ENCODE results near the gene CKM. TPM values are rescaled to one million over a fixed set of nuclear protein-coding genes. Genes with fewer than 3 reads are reported as not detected.

The CKM gene
- 1 to 10 TPM in 1 of 3 donors, under 1 TPM in 2; 0.42 to 1.6 (median 0.50) TPM for polyA plus RNA-seq (ENCODE audit: insufficient read length in 3 of 3)
- long read RNA-seq, donor 1 = 0 reads
- long read RNA-seq, donor 2 = 0 reads
- long read RNA-seq, donor 3 = 0 reads
- long read RNA-seq, donor 4, partial matches to known transcripts = 0 of 3 reads
- long read RNA-seq, donor 4, other reads (novel, unspliced or antisense) = 0 of 3 reads
- long read RNA-seq, donor 5, partial matches to known transcripts = 0 of 3 reads
- long read RNA-seq, donor 5, other reads (novel, unspliced or antisense) = 0 of 3 reads
- long read RNA-seq, donor 6 = 0 reads
- long read RNA-seq, donor 7, partial matches to known transcripts = 0 of 1 reads
- long read RNA-seq, donor 7, other reads (novel, unspliced or antisense) = 0 of 1 reads
- long read RNA-seq, donor 8 = 0 reads
- long read RNA-seq, donor 9 = 0 reads
- long read RNA-seq, donor 10, transcript CKM-201 (8 exons, 1,657 nt) = major isoform, 5 of 5 reads
- long read RNA-seq, donor 10, partial matches to known transcripts = 0 of 5 reads
- long read RNA-seq, donor 10, other reads (novel, unspliced or antisense) = 0 of 5 reads
- long read RNA-seq, donor 11, partial matches to known transcripts = 0 of 1 reads
- long read RNA-seq, donor 11, other reads (novel, unspliced or antisense) = 0 of 1 reads
- long read RNA-seq, donor 12 = 0 reads
- long read RNA-seq, donor 13, partial matches to known transcripts = 0 of 4 reads
- long read RNA-seq, donor 13, other reads (novel, unspliced or antisense) = 0 of 4 reads
- long read RNA-seq, donor 14, partial matches to known transcripts = 0 of 3 reads
- long read RNA-seq, donor 14, other reads (novel, unspliced or antisense) = 0 of 3 reads
- long read RNA-seq, donor 15, partial matches to known transcripts = 0 of 2 reads
- long read RNA-seq, donor 15, other reads (novel, unspliced or antisense) = 0 of 2 reads
- long read RNA-seq, donor 16, partial matches to known transcripts = 0 of 2 reads
- long read RNA-seq, donor 16, other reads (novel, unspliced or antisense) = 0 of 2 reads

- no peak for DNase-seq (ENCODE audit: extremely low read depth in 1 of 11, low read depth in 9 of 11, low spot score in 4 of 11)
Observed at GRCh38 chr19:45322744-45323281, at the start of gene CKM. Gene CKM (minus strand): TSS chr19:45322875. CDS start chr19:45319713, 3,162 bp downstream.

DNA sequence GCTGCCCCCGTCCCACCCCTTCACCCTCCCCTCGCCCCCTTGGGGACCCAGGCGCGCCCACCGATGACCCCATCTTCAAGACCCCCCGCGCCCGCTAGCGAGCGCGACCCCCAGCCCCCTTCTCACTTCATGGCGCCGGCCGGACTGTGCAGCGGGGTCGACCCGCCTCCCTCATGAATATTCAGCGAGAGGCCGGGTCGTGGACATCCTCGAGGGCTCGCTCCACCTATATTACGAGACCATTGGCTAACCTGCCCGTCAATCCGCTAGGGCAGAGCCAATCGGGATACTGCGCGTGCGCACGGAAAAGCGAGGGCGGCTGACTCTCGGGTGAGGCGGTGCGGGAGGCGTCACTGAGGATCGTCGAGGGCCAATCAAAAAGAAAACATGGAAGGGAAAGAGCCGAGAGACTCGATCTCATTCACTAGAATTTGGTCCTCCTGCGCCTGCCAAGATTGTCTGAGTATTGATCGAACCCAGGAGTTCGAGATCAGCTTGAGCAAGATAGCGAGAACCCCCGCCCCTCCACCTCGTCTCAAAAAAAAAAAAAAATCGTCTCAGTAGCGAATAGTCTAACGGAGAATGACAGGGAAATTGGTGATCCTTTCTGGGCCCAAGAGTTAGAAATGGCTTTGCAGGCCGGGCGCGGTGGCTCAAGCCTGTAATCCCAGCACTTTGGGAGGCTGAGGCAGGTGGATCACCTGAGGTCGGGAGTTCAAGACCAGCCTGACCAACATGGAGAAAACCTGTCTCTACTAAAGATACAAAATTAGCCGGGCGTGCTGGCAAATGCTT, 47.9 kb upstream of the CKM start, which contains the start of gene ERCC2:
TSS of gene ERCC2 (minus strand) at position 164 of the 795 bp plus-strand sequence. CDS start at position 131, 33 bp downstream.
- DNase-seq (ENCODE audit: extremely low read depth in 1 of 11, low read depth in 9 of 11, low spot score in 4 of 11) = peak; percentile 97 to 100 (median 99)

- DNase-seq (ENCODE audit: extremely low read depth in 1 of 11, low read depth in 9 of 11, low spot score in 4 of 11) = no peak
Observed at GRCh38 chr19:45368737-45369340, 46.2 kb upstream of the CKM start.

GRCh38 chr19:45368127-45368526, 45.5 kb upstream of the CKM start:
- DNase-seq (ENCODE audit: extremely low read depth in 1 of 11, low read depth in 9 of 11, low spot score in 4 of 11) = no peak

DNA sequence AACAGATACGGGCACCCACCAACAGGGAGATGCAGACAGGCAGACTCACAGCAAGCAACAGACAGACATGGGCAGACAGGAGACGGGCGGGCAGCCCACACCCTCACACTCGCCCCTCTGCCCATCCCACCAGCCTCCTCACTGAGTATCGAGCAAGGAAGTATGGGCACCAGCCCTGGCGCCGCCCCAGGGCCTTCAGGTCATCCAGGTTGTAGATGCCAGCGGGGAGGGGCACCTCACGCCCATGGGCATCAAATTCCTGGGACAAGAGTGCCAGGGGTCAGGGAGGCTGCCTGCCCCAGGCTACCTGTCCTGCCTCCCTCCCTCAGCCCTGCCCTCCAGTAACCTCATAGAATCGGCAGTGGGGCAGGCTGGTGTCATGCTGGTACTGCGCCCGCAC, 42.0 kb upstream of the CKM start:
- DNase-seq (ENCODE audit: extremely low read depth in 1 of 11, low read depth in 9 of 11, low spot score in 4 of 11) = no peak

GRCh38 chr19:45363861-45364459, 41.3 kb upstream of the CKM start:
- DNase-seq (ENCODE audit: extremely low read depth in 1 of 11, low read depth in 9 of 11, low spot score in 4 of 11) = no peak

DNA sequence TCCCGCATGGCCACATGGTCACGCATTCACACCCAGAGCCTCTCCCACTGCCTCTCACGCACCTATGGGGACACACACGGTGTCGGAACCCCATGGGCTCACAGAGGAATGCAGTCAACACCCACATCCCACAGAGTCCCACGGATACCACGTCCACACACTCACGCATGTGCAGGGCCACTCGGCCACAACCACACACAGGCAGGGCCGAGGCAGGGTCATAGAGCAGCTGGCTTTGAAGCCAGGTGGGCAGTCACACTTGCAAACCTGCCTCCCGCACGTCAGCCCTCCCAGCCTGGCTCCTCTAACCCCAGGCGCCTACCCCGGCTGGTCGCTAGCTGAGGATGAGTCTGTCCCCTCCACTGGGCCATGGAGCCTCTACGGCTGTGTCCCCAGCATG, 39.6 kb upstream of the CKM start:
- DNase-seq (ENCODE audit: extremely low read depth in 1 of 11, low read depth in 9 of 11, low spot score in 4 of 11) = no peak

GRCh38 chr19:45361608-45362007, 38.9 kb upstream of the CKM start:
- no peak for DNase-seq (ENCODE audit: extremely low read depth in 1 of 11, low read depth in 9 of 11, low spot score in 4 of 11)

DNA sequence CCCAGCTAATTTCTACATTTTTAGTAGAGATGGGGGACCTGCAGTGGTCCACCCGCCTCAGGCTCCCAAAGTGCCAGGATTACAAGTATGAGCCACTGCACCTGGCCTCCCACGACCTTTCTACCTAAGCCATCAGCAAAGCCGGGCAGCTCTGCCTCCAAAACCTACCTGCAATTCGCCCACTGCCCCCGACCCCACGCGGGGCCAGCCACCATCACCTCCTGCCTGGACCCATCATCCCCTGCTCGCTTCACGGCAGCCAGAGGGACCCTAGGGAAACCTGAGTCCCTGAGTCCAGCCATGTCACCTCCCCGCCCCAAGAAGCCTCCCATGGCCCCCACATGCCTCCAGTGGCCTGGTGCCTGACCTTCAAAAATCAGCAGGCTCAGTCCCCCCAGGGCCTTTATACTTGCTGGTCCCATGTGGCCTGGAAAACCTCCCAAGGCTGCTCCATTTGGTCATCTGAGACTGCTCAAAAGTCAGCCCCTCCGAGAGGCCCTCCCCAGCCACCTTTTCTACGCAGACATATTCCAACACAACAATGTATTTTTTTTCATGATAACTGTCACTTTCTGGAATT, 35.6 kb upstream of the CKM start:
- DNase-seq (ENCODE audit: extremely low read depth in 1 of 11, low read depth in 9 of 11, low spot score in 4 of 11) = no peak

DNA sequence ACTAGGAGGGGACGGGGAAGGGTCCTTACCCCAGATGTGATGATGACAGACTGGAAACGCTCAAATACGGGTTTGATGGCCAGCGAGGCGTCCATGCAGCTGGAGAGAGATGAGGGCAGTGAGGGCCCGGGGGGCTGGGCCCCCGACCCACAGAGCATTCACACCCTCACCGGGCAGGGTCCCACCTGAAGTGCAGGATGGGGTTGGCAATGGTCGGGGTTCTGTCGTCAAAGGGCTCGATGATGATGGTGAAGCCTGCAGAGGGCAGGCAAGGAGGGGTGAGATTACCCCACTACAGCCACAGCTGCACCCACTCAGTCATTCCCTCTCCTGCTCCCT, 34.7 kb upstream of the CKM start:
- DNase-seq (ENCODE audit: extremely low read depth in 1 of 11, low read depth in 9 of 11, low spot score in 4 of 11) = no peak

DNA sequence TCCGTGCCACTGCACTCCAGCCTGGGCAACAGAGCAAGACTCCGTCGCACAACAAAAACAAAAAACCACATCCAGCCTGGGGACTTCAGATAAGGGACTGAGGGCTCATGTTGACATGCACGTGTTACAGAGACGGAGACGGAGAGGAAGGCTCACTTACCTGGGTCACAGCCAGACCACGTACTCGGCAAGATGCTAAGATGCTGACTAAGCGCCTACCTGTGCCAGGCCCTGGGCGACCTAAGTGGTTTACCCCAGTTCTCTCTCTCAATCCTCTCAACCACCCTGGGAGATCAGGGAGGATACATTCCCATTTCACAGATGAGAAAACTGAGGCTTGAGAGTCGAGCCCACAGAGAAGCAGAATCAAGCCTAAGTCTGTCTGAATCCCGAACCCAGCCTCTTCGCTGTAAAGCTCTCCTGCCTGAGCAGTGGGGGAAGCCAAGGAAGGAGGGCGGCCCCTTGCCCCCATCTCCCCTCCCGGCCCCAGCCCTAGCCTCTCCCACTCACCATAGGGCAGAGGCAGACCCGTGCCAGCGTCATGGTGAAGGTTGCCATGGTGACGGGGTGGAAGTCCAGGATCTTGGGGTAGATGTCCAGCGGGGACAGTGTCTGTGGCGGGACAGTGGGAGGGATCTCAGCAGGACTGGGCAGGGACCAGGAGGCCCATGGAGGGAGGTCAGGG, 34.2 kb upstream of the CKM start:
- no peak for DNase-seq (ENCODE audit: extremely low read depth in 1 of 11, low read depth in 9 of 11, low spot score in 4 of 11)

GRCh38 chr19:45355910-45356309, 33.2 kb upstream of the CKM start:
- no peak for DNase-seq (ENCODE audit: extremely low read depth in 1 of 11, low read depth in 9 of 11, low spot score in 4 of 11)

GRCh38 chr19:45355402-45355801, 32.7 kb upstream of the CKM start:
- no peak for DNase-seq (ENCODE audit: extremely low read depth in 1 of 11, low read depth in 9 of 11, low spot score in 4 of 11)

DNA sequence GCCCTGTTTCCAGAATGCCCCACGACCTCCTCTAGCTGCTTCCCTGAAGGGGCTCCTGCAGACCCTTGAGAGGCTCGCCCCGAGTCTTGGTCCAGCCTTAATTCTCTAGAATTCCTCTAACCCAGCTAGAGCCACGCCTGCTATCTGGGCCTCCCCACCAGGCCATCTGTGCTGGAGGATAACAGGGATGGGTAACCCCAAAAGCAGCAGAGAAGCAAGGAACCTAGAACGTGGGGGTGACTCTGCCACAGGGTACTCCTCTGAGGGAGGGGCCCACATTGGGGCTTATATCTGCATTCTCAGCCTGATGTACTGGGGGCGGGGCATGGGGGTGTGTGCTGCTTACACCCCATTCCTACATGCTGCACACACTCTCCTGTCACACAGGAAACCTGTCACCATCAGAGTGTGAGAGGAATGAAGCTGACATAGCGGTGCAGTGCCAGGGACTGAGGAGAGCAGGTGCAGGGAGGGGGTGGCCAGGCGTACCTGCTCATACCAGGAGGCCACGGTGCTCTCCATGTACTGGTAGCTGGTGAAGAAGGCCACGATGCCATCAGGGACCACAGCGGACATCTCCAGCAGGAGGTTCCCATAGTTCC, 31.7 kb upstream of the CKM start:
- no peak for DNase-seq (ENCODE audit: extremely low read depth in 1 of 11, low read depth in 9 of 11, low spot score in 4 of 11)

GRCh38 chr19:45352914-45353796, 30.5 kb upstream of the CKM start:
- DNase-seq (ENCODE audit: extremely low read depth in 1 of 11, low read depth in 9 of 11, low spot score in 4 of 11) = no peak

DNA sequence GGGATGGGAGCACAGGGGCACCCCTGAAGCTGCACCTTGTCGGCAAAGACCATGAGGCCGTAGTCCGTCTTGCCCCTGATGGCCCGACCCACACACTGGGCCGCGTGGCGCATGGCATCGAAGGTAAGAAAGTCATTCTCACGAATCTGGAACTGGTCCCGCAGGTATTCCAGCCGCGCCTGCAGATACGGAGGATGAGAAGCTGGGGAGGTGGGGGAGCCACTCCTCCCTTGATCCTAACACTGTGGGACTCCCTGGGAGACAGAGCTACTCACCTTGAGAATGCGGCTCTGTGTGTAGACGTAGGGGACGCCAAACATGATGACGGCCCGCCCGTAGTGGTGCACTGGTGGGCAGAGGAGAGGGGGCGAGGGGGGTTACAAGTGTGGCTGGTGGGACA, 29.8 kb upstream of the CKM start:
- DNase-seq (ENCODE audit: extremely low read depth in 1 of 11, low read depth in 9 of 11, low spot score in 4 of 11) = no peak
